NCI-H2081 treated with DMSO at 0.1 percent for 48 hours (cell line): ENCODE measurements around the gene CSRNP3.
"Not testable (repeated sequence)": the region's sequence is repeated elsewhere in the genome, so short reads cannot be mapped to it uniquely, and the experiment has no call there.

Experiments used
- DNase-seq: peaks from one replicate; lab custom pipeline; 2025; lab: John Stamatoyannopoulos, UW

Gene CSRNP3

DNA sequence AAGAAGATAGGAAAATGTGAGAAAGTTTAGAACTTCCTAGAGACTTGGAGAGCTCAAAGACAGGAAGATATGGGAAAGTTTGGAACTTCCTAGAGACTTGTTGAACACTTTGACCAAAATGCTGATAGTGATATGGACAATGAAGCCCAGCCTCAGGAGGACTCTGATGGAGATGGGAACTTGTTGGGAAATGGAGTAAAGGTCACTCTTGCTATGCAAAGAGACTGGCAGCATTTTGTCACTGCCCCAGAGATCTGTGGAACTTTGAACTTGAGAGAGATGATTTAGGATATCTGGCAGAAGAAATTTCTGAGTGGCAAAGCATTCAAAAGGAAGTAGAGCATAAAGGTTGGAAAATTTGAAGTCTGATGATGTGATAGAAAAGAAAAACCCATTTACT is 121.5 kb downstream of the CSRNP3 start:
- not testable (repeated sequence) for DNase-seq

DNA sequence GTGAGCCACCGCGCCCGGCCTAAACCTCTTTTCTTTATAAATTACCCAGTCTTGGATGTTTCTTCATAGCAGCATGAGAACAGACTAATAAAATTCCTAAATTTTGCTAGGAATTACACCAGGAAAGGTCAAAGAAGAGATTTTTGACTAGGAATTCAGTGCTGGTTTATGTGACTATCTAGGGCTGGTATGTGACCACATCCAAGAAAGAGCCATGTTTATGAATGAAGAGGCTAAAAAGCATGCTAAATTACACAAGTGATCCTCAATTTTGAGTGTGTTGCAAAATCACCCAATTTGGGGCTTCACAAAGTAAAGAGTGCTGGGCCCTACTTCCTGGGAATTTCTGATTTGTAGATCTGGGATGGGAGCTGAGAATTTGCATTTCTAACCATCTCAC is 123.6 kb downstream of the CSRNP3 start:
- DNase-seq, result no peak

DNA sequence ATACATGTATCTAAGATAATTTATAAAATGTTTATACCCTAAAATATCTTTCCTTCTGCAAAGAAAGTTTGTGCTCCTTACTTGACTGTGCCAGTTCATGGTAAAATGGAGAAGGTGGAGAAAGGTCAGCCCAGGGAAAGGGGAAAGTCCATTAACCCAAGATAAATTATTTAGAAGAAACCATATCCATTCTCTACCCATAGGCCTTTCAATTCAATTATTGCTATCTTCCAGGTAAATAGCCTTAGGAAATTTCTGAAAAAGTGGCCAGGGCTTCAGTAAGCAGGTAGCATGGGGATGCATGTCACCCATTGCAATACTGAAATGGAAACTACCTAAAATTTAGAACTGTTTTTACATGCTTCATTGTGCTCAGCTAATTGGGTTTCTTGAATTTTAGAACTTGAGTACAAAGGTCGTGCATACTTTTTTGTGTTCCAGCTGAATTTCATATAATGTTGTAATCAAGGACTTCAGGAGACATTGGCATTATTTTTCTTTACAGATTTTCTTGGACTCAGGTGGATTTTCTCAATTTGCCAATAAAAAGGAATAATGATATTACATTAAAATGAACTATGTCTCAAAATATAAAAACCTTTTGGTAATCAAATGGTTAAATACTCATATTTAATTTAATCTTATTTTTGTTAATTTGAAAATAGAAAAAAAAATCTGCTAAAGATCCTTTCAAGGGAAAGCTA is 124.9 kb downstream of the CSRNP3 start:
- DNase-seq, result no peak

DNA sequence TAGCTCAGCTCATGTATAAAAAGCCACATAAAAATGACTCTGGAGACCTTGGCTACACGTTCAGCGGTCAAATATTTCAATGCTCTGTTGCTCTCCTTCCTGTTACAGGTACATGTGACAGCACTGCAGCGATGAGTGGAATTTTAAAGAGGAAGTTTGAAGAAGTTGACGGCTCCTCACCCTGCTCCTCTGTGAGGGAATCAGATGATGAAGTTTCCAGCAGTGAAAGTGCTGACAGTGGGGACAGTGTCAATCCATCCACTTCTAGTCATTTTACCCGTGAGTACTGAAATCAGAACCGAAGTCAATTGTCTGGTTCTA is 125.4 kb downstream of the CSRNP3 start:
- DNase-seq, result no peak

- DNase-seq, result no peak
Measured at GRCh38 chr2:165596788-165597187, 127.3 kb downstream of the CSRNP3 start.

- DNase-seq, result no peak
Measured at GRCh38 chr2:165601065-165601830, 131.8 kb downstream of the CSRNP3 start.

DNA sequence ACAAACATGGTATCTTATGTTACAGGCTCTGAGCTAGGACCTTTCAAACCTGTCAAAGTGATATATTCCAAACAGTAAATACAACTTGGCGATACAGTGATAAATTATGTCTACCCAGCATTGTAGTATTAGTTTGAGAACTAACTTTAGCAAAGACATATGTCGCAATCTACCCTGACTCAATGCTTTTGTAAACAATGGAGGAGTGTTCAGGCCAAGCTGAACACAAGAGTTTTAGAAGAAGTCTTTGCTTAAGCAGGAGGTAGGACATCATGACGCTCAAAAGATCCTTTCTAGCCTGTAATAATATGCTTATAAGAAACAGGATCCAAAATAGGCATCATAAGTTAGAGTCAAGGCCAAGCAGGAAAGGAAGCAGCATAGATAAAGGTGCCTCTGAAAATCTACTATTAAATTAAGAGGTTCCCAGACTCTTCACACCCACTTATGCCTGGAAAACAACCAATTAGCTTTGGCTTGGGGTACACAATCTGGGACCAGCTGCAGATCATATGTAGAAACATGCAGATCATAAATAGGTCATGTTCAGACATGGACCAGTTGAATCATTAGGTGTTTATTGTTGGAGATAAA is 132.5 kb downstream of the CSRNP3 start:
- no peak for DNase-seq

GRCh38 chr2:165609672-165610071 is 140.2 kb downstream of the CSRNP3 start:
- no peak for DNase-seq

- no peak for DNase-seq
Measured at GRCh38 chr2:165610591-165611029, 141.1 kb downstream of the CSRNP3 start.

DNA sequence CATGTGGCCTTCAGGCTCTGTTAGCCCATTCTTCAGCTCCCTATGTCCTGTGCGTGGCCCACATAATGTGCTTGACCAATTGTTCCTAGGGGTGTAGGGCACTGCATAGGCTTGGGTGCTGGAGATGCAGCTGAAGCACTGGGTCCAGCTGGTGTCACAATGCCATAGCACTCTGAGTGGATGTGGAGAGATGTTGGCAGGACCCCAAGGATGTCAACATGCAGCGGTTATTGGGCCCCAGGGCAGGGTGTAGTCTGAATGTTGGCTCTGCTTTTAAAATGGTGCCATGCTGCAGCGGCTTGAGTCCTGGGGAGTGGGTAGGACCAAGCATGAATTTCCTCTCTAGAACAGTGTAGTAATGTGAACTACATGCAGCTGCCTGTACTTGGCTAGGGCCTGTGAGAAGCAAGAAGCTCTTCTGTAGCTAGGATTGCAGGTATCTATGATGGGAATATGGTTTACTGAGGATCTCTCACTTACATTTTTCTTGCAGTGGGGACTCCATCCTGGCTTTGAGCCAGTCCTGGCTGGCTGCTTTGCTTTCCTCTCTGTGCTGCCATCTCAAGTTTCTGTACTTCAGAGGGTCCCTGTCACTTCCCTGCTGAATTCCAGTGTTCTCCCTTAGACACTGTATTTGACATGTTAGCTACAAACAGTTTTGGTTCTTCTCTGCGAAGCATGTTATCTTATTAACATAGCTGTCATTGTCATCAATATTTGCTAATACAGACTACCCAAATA is 148.4 kb downstream of the CSRNP3 start:
- no peak for DNase-seq

GRCh38 chr2:165618806-165619205 is 149.3 kb downstream of the CSRNP3 start:
- no peak for DNase-seq

DNA sequence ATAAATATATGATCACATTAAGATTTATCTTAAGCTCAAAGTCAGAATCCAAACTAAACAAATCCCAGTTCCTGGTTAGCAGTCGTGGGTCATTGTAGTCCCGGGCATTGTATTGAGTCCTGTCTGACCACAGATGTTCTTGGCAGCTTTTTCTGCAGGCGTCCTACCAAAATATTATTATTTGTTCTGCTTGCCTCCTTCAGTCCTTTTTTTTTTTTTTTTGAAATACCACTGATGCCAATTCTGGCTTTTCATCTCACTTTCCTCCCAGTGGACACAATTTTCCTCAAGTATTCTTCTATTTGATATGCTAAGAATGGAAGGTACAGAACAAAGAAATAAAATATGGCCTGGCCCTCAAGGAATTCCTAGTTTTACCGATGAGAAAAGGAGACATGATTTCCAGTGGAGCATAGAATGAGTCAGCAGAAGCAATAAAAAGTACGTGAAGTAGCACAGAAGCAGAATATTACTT is 151.6 kb downstream of the CSRNP3 start:
- DNase-seq, result no peak

DNA sequence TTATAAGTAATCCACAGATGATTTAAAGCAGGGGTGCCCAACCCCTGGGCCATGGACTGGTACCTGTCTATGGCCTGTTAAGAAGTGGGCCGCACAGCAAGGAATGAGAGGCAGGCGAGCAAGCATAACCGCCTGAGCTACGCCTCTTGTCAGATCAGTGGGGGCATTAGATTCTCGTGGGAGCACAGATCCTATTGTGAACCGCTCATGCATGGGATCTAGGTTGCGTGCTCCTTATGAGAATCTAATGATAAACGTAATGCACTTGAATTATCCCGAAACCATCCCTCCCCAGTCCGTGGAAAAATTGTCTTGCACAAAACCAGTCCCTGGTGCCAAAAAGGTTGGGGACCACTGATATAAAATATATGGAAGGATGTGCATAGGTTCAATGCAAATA is 153.7 kb downstream of the CSRNP3 start:
- DNase-seq, result no peak

DNA sequence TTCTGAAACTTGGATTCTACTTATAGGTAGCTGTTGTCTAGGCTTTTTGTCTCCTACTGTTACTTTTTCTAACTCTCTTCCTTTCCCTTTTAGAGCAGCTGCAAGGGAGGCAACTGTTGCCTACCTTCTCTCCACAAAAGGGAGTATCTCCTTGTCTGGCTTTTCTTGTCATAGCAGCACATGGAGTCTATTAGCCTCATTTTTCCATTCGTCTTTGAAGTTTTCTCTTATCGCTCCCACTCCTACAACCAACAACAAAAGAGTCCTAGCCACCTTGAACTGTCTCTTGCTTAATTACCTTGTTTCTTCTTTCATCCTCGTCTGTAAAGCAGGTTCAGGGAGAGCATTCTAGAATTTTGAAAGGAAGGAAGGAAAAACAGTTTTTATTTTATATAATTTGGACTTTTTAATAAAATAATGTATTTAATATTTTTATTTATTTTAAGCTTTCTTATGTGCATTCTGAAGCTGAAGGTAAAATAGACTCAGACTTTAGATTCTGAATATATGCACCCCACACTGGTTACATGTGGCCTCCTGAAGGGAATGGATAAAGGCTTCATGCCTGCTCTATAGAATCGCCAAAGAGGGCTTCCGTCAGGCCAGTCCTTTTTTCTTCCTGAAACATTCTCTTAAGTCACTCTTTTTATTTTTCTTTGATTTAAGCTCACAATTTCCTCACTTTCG is 154.4 kb downstream of the CSRNP3 start:
- DNase-seq, result no peak

DNA sequence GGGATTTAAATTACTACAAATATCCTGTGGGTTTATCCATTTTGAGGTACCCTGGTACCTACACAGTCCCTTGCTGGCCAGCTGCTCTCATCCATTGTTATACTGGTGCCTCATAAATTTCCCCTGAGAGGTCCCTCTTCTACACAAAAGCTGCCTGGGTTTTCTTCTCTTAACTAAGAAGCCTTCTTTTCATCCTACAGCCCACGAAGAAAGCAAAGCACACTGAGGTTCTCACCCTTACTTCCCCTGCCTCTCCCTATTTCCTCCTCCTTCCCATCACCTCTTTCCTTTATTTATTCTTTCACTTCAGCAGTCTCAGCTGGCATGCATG is 154.9 kb downstream of the CSRNP3 start:
- no peak for DNase-seq

GRCh38 chr2:165627470-165627869 is 158.0 kb downstream of the CSRNP3 start:
- DNase-seq, result no peak

- no peak for DNase-seq
Measured at GRCh38 chr2:165629776-165630175, 160.3 kb downstream of the CSRNP3 start.

DNA sequence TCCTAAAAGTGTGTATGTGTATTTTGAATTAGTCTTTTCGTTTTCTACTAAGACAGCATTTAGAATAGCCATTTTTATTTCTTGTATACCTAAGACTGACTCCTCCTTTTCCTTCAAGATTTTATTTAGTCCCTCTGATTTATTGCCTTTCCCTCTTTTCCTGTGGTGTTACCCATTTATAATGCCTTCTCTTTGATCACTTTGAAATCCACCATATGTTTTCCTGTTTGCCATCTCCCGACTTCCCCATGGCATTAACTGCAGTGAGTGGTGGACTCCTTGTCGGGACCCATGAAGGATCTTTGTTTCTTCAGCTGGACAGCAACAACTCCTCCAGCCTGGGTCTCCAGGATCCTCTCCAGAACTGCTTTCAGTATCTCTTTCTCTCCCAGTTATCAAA is 160.7 kb downstream of the CSRNP3 start:
- no peak for DNase-seq

DNA sequence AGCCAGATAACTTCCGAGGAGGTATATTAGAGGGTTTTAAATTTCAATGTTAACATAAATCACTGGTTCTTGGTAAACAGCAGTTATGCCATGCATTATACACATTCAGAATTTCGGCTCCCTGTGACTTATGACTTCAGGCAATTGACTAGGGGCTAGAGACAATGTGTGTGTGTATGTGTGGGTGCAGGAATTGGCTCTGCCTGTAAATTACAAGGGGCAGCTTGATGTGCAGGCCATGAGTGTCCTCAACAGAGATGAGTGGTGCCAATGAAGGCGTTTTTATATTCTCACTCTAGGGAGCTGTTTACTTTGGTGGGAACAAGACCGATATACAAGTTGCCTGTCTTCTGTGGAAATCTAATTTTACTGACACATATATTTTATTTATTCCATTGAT is 161.6 kb downstream of the CSRNP3 start:
- peak; percentile 46 for DNase-seq

- DNase-seq, result no peak
Measured at GRCh38 chr2:165632594-165632993, 163.1 kb downstream of the CSRNP3 start.

- DNase-seq, result no peak
Measured at GRCh38 chr2:165633431-165633830, 163.9 kb downstream of the CSRNP3 start.

- DNase-seq, result no peak
Measured at GRCh38 chr2:165634282-165634681, 164.8 kb downstream of the CSRNP3 start.
